ENCODE measurements around the gene PPP6R3. TPM values are rescaled to one million over a fixed set of nuclear protein-coding genes. Genes with fewer than 3 reads are reported as not detected.

The PPP6R3 gene
- total RNA-seq, 1 experiment from 2014 or later, result 138 TPM

DNA sequence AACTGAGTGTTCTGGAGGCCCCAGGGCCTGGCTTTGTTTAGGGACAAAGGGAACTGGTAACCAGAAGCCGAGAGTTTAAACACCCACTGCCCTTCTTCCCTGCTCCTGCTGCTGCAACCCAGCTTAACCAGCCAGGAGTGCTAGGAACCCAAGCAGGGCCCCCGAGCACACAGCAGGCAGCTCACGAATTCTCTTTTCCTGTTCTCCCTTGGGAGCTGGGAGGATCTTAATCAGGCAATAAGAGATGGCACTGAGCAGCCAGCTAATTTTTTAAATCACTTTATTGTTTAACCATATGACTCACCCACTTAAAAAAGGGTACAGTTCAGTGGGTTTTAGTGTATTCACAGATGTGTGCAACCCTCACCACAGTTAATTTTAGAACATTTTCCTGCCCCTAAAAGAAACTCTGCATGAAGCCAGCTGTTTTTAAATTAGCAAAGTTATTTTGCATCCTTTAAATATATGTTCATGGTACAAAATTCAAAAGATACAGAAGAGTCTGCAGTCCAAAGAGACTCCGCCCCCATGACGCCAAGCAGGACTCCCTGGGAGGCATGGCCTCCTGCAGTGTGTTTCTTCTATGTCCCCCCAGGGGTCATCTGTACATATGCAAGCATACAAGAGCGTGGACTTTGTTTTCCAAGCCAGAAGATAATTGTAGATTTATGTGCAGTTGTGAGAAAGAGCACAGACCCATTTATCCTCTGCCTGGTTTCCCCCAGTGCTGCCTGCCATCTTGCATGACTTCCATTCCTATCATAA, 18.9 kb upstream of the PPP6R3 start:
- Histone ChIP-seq H3K4ac (ENCODE audit: low read depth, low read length) (no peak overlapping the region), H3K4me1 (ENCODE audit: insufficient read depth, low read length) (no peaks in the 10 kb centered on the region), H3K4me2 (ENCODE audit: insufficient read depth, insufficient read length, low read length) (no peak overlapping the region)

More for the DNA sequence above, 18.9 kb upstream of the PPP6R3 start:
- Histone ChIP-seq H3K23ac (ENCODE audit: insufficient read length, low read depth, low read length) (no peak overlapping the region), H3K27me3 (ENCODE audit: insufficient read depth, low read length) (no peaks in the 10 kb centered on the region), H2BK15ac (ENCODE audit: low read depth, low read length) (no peak overlapping the region), H3K23me2 (ENCODE audit: insufficient read length, low read depth, low read length, poor library complexity, severe bottlenecking) (no peaks in the 10 kb centered on the region), H3T11ph (ENCODE audit: low read length) (no peak overlapping the region), H3K56ac (ENCODE audit: insufficient read length, low read depth, low read length) (no peak overlapping the region), H2BK5ac (ENCODE audit: insufficient read length, low read length) (no peak overlapping the region), H3K14ac (ENCODE audit: insufficient read depth, low read length) (no peak overlapping the region), H2BK20ac (ENCODE audit: low read depth, low read length, poor library complexity, severe bottlenecking) (no peak overlapping the region), H4K91ac (ENCODE audit: insufficient read length, low read depth, low read length) (no peak overlapping the region), H4K8ac (replicated peaks; ENCODE audit: insufficient read length, low read depth, low read length) (no peak overlapping the region), H2AK5ac (ENCODE audit: insufficient read length, low read length) (no peak overlapping the region), H2BK120ac (ENCODE audit: low read depth, low read length, poor library complexity, severe bottlenecking) (no peak overlapping the region), H3K79me1 (ENCODE audit: insufficient read depth, low read depth, low read length, poor library complexity, severe bottlenecking) (no peaks in the 10 kb centered on the region), H3K79me2 (ENCODE audit: insufficient read depth, low read length) (no peaks in the 10 kb centered on the region), H2BK12ac (ENCODE audit: insufficient read length, low read depth, low read length) (no peak overlapping the region), H3K9ac (ENCODE audit: extremely low read depth, insufficient read length, low read length) (no peak overlapping the region), H4K20me1 (ENCODE audit: control insufficient read depth, insufficient read depth, insufficient read length) (no peaks in the 10 kb centered on the region), H4K5ac (ENCODE audit: insufficient read length, low read depth, low read length) (no peak overlapping the region), H3K9me3 (ENCODE audit: control insufficient read depth, low read depth, low read length) (no peaks in the 10 kb centered on the region), H2AFZ (ENCODE audit: low read length) (no peak overlapping the region), H3K27ac (ENCODE audit: insufficient read length, low read depth, low read length) (no peak overlapping the region), H3K18ac (ENCODE audit: insufficient read length, low read depth, low read length) (no peak overlapping the region)
- no CpG with 5 or more reads among the region's 6 CpGs for WGBS (ENCODE audit: extremely low coverage, insufficient read length, low lambda C conversion rate)
- H3K9me3 Mint-ChIP-seq, result no peaks in the 10 kb centered on the region
- peaks cover 22 to 38% of the 10 kb centered on the region in 2 experiments for H3K4me1 Mint-ChIP-seq
- H3K27me3 Mint-ChIP-seq (ENCODE audit: low read depth), result no peaks in the 10 kb centered on the region
- H3K36me3 Mint-ChIP-seq (ENCODE audit: insufficient read depth in 1 of 3, low read depth in 3 of 3), result peaks cover 6 to 20% (median 19%) of the 10 kb centered on the region in 3 experiments; a peak in 4 of 7 replicates
- H3K27ac Mint-ChIP-seq, result peak overlapping the region in 2 of 3 experiments; percentile 60 to 75; a peak in 2 of 7 replicates
- no peak for DNase-seq
- TF ChIP-seq, protein P1, sequence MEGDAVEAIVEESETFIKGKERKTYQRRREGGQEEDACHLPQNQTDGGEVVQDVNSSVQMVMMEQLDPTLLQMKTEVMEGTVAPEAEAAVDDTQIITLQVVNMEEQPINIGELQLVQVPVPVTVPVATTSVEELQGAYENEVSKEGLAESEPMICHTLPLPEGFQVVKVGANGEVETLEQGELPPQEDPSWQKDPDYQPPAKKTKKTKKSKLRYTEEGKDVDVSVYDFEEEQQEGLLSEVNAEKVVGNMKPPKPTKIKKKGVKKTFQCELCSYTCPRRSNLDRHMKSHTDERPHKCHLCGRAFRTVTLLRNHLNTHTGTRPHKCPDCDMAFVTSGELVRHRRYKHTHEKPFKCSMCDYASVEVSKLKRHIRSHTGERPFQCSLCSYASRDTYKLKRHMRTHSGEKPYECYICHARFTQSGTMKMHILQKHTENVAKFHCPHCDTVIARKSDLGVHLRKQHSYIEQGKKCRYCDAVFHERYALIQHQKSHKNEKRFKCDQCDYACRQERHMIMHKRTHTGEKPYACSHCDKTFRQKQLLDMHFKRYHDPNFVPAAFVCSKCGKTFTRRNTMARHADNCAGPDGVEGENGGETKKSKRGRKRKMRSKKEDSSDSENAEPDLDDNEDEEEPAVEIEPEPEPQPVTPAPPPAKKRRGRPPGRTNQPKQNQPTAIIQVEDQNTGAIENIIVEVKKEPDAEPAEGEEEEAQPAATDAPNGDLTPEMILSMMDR (conservative IDR thresholded peaks at IDR 0.05), result no peak
- H3K4me3 Mint-ChIP-seq, result no peak overlapping the region

Data from H9 (cell line).